ENCODE data around the gene DNM1. TPM values are rescaled to one million over a fixed set of nuclear protein-coding genes. Genes with fewer than 3 reads are reported as not detected.
A peak's percentile ranks its signal among the peaks of the same experiment; 100 is the strongest.

Gene DNM1
- total RNA-seq, 2 experiments from 2014 or later: 0.35 to 1.8 TPM

- H3K9me3 ChIP-seq (ENCODE audit: low read length): no peaks in the 10 kb centered on the region
- no peak overlapping the region for H3K4me2 ChIP-seq (ENCODE audit: low read length)
- no peak for DNase-seq (ENCODE audit: low spot score)
- intact Hi-C loops (cut with micrococcal nuclease; ENCODE audit: unreplicated experiment): loop anchor here (5.0 kb wide), 1 partner anchor 141 kb away; the partner anchor contains the start of gene SLC27A4
- H3K27ac ChIP-seq (ENCODE audit: low read depth, low read length, poor library complexity, severe bottlenecking): no peak overlapping the region
- TF ChIP-seq CTCF (conservative IDR thresholded peaks at IDR 0.05; ENCODE audit: low read length) (no peak), EZH2phosphoT487 (IDR thresholded peaks at IDR 0.05; ENCODE audit: borderline replicate concordance, low read depth, low read length) (no peak)
- H3K36me3 ChIP-seq (ENCODE audit: insufficient read depth, low read length): no peaks in the 10 kb centered on the region
- H3K4me1 ChIP-seq (ENCODE audit: insufficient read depth, low read length, poor library complexity, severe bottlenecking): peaks cover 14% of the 10 kb centered on the region
- no peak overlapping the region for H2AFZ ChIP-seq (ENCODE audit: low read length)
- H3K79me2 ChIP-seq (ENCODE audit: insufficient read depth, low read depth, low read length): no peaks in the 10 kb centered on the region
- ChIA-PET POLR2A (interaction anchor here (0.5 to 0.6 kb wide), 2 partner anchors 43 to 170 kb away, joined by 3 read pairs; partner anchors contain the start of gene URM1), CTCF (ENCODE audit: unreplicated experiment) (no interaction called here)
- no TSS peak for BruUV-seq (replicated peaks)
- H4K20me1 ChIP-seq (ENCODE audit: insufficient read depth, low read length): no peaks in the 10 kb centered on the region
- H3K4me3 ChIP-seq (ENCODE audit: low read depth, low read length, poor library complexity, severe bottlenecking): no peak overlapping the region
- no peaks in the 10 kb centered on the region for H3K9me2 ChIP-seq (ENCODE audit: insufficient read depth, low read length)
These were observed 1.5 kb upstream of the DNM1 start for GRCh38 chr9:128201441-128202369.

GRCh38 chr9:128202648-128203023 is 543 bp upstream of the DNM1 start:
- intact Hi-C loops (cut with micrococcal nuclease; ENCODE audit: unreplicated experiment): loop anchor here (5.0 kb wide), 1 partner anchor 140 kb away; the partner anchor contains the start of gene SLC27A4
- H3K9me3 ChIP-seq (ENCODE audit: low read length): no peaks in the 10 kb centered on the region
- POLR2A ChIA-PET: interaction anchor here (0.5 kb wide), 1 partner anchor 169 kb away, joined by 3 read pairs; the partner anchor contains the start of gene URM1
- H3K9me2 ChIP-seq (ENCODE audit: insufficient read depth, low read length): no peaks in the 10 kb centered on the region
- H3K4me3 ChIP-seq (ENCODE audit: low read depth, low read length, poor library complexity, severe bottlenecking): no peak overlapping the region
- CTCF ChIA-PET (ENCODE audit: unreplicated experiment): no interaction called here
- H3K4me2 ChIP-seq (ENCODE audit: low read length): peak overlapping the region; percentile 50
- H3K4me1 ChIP-seq (ENCODE audit: insufficient read depth, low read length, poor library complexity, severe bottlenecking): peaks cover 14% of the 10 kb centered on the region
- no peaks in the 10 kb centered on the region for H4K20me1 ChIP-seq (ENCODE audit: insufficient read depth, low read length)
- peak overlapping the region; percentile 91 for H2AFZ ChIP-seq (ENCODE audit: low read length)
- DNase-seq (ENCODE audit: low spot score): no peak
- no peaks in the 10 kb centered on the region for H3K36me3 ChIP-seq (ENCODE audit: insufficient read depth, low read length)
- no peaks in the 10 kb centered on the region for H3K79me2 ChIP-seq (ENCODE audit: insufficient read depth, low read depth, low read length)
- no TSS peak for BruUV-seq (replicated peaks)
- TF ChIP-seq CTCF (conservative IDR thresholded peaks at IDR 0.05; ENCODE audit: low read length) (no peak), EZH2phosphoT487 (IDR thresholded peaks at IDR 0.05; ENCODE audit: borderline replicate concordance, low read depth, low read length) (no peak)
- H3K27ac ChIP-seq (ENCODE audit: low read depth, low read length, poor library complexity, severe bottlenecking): no peak overlapping the region
